Glomerular endothelial cell (primary cell): ENCODE measurements around the gene GABRA5. TPM values are rescaled to one million over a fixed set of nuclear protein-coding genes. Genes with fewer than 3 reads are reported as not detected.

ENCODE experiments used
- DNase-seq: peaks from one replicate; pipeline ENCODE4 v3.0.0-alpha.2; 2011; ENCODE audit warnings: low read depth, low spot score; ENCODE audit errors: extremely low read depth
- total RNA-seq: library from RNA; depleted of rRNA; stranded (reverse); fragments of >200 nt; gene quantifications from 2 replicates; pipeline ENCODE4 v1.2.3, GENCODE V29; 2015

The GABRA5 gene
- total RNA-seq, 1 donor from 2014 or later = not detected

DNA sequence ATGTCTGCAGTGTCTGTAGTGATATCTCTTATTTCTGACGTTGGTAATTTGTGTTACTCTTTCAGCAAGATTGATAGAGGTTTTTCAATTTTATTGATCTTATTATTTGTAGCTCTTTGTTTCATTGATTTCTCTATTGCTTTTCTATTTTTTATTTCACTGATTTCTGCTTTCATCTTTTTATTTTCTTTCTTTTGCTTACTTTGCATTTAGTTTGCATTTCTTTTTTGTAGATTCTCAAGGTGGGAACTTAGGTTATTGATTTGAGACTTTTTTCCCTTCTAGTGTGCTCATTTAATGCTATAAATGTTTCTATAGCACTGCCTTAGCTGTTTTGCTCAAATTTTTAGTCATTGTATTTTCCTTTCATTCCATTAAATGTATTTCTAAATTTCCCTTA, 54.6 kb downstream of the GABRA5 start:
- no peak for DNase-seq

DNA sequence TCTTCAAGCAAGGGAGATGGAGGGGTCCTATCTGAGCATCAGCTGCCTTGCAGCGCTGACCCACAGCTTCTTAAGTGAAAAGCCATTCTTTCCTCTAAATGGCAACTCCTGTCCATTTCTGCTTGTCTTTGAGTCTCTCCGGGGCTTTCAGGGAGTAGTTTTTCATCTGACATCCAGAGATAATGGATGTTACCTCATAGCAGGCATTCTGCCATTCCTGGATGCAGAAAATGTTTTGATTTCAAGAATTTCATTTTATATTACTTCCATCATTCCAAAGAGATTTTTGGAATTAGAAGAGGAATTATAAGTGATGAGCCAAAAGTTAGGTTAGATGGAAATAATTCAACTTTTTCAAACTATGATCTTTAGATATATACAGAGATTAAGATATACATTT, 59.2 kb downstream of the GABRA5 start:
- no peak for DNase-seq

DNA sequence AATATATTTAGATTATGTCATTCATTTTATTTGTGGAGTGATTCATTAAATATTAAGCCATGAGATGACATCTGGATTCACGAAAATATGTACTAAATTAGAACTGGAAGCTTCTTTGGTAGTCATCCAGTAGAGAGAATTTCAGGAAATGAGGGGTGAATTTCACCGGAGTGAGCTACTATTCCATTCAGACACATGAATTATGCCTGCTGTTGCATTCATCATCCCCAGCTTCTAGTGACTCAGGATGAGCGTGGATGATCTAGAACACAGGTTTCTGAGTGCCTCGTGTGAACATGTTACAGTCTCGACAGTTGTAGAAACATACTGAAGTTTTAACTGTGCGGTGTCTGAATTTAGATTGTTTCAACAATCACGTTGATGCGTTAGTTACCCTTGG, 61.2 kb downstream of the GABRA5 start:
- DNase-seq = no peak

DNA sequence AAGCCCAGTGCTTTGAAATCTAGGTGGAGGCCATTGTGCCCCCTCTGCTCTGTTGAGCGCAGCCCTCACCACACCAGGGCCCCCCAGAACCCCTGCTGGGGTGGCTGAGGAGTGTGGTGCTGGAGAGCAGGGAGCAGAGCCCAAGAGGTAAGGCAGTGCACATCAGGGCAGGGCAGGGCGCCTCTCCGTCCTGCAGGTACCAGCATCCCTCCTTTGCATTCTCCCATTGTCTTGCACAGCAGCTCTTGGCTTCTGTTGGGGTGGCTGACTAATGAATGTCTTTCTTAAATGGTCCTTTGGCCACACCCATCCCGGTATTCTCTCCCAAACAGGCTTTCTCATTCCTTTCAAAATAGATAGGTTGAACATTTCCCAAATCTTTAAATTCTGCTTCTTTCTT, 62.7 kb downstream of the GABRA5 start:
- no peak for DNase-seq

DNA sequence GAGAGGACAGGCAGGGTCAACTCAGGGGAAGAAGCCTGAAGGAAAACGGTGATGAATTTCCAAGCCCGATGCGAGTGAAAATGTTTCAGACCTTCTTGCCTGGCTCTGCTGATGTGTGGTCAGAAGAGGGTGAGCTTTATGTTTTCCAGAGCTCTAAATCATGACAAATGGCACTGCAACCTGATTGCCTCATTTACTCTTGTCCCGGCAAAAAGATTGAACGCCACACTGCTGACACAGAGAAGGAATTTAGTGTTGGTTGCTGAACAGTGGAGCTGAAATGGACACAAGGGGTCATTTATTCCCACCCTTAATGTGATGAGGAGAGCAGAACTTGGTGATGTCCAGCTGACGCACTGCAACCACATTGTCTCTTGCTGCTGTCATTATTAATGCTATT, 68.0 kb downstream of the GABRA5 start:
- no peak for DNase-seq

DNA sequence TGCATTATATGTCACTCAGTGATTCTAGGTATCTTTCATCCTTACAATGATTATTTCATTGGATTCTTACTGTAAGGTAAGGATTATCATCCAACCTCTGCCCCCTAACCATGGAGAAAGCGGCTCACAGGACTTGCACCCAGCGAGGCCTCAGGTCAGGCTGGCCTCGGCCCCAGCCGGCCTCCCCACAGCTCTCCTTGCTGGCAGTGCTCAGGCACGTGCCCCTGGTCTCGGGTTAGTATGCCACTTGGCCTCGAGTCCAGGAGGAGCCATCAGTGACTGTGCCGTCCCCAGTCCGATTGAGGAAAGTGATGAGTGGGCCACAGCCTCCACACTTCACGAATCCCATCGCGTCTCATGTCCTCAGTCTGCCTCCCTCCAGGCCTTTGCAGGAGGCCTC, 68.5 kb downstream of the GABRA5 start:
- DNase-seq = no peak

DNA sequence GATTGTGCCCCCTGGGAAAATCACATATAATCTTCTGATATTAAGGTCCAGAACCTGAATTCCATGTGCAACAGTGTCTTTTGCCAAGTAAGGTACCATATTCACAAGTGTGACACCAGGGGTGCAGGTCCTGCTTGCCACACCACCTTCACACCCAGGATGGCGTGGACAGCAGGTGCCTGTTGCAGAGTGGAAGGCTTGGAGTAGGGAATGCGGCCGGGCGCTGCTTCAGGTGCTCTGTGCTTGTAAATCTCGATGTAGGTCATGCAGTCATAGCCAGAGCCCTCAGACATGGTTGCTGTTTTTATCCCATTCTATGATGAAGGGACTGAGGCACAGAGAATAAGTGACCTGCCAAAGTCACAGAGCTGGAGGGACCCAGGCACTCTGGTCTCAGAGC, 69.6 kb downstream of the GABRA5 start:
- no peak for DNase-seq

DNA sequence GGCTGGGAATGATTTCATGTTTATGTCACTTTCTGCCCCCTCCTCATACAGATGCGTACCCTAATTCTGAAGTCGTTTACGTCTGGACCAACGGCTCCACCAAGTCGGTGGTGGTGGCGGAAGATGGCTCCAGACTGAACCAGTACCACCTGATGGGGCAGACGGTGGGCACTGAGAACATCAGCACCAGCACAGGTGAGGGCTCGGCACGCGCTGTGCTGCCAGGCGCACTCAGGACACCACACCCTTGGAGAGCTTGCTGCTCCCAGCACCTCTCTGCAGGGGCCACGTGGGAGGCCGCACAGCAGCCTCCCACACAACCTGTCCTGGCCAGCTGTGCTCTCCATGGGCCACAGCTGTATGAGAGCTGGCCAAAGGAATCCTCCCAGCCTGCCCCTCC, 70.3 kb downstream of the GABRA5 start:
- no peak for DNase-seq

DNA sequence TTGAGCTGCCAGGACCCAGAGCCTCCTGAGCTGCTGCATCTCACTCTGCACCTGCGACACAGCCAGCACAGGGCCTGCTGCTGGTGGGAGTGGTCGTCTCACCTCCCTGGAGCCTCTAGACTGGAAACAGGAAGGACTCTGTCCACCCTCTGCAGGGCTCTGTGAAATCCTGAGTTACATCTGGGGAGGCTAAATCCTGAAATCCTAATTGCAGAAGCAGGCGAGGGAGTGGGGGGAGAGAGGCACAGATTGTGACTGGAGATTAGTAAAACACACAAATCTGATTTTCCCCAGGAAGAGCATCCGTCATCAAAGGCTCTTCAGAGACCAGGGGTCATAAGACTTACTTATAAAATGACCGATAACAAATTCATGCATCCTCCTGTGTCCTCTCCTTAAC, 72.5 kb downstream of the GABRA5 start:
- DNase-seq = no peak

DNA sequence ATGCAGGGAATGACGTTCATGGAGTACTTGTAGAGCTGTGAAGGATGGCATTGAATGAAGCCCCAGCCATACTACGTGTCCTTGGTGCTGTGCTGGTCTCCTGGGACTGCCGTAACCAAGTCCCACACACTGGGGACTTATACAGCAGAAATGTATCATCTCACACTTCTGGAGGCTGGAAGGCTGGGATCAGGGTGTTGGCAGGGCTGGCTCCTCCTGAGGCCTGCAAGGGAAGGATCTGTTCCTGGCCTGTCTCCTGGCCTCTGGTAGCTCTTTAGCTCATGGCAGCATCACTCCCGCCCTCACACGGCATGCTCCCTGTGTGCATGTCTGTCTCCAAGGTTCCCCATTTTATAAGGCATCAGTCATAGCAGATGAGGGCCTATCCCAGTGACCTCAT, 74.6 kb downstream of the GABRA5 start:
- DNase-seq = no peak

DNA sequence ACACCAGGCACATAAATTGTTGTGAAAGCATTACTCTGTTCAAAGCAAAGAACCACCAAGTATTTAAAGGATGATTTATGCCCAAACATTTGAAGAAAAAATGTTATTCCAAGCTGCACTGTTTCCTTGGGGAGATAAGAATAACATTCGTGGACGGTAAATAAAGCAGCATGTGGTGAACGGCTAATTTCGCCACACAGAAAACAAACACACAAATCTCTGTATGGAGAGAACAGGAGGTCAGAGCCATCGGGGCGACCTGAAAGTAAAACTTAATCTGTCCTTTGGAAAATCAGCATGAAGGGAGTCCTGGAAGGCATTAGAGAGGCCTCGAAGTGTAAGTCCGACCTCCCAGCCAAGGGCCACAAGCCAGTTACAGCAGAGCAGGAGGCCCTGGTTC, 77.0 kb downstream of the GABRA5 start:
- DNase-seq = no peak

DNA sequence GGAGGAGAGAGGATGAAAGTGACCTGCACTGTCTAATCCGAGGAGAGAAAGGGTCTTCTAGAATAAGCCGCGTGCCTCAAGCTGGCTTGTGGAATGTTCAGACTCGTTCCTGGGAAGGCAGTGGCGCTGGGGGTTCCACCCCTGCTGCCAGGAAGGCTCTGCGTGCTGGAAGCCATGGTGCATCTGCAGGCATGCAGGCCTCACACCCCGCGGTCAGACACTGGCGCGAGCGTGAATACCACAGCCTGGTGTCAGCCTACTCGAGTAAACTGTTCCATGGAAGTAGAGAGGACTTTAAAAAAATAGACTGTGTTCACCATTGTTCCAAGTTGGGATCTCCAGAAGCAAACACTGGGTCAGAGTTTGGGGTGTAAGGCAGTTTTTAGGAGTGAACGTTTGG, 78.2 kb downstream of the GABRA5 start:
- no peak for DNase-seq

DNA sequence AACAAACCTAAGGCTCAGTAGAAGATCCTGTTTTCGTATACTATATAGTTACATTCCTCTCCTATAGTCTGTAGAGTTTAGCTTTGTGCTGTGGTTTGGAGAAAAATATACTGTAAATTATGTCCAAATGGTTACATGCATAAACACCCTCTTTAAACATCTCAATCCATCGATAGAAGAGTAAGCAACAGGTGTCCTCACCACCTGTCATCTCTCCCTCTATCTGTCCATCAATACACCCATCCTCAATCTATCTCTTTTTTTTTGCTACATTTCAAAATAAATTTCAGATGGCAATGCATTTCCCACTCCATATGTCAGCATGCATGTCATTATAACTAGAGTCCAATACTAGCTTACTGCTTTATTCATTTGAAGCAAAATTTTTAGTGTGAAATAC, 83.1 kb downstream of the GABRA5 start:
- no peak for DNase-seq

DNA sequence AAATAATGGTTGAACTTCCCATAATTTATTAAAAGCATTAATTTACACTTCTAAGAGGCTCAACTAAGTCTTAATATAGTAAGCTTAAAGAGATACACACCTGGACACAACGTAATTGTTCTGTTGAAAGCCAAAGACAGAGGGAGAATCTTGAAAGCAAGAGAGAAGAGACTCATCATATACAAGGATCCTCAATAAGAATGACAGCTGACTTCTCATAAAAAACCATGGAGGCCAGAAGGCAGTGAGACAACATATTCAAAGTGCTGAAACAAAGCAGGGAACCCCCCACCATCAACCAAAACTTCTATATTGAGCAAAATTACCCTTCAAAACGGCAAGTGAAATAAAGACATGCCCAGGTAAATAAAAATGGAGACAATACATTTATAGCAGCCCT, 87.5 kb downstream of the GABRA5 start:
- no peak for DNase-seq

DNA sequence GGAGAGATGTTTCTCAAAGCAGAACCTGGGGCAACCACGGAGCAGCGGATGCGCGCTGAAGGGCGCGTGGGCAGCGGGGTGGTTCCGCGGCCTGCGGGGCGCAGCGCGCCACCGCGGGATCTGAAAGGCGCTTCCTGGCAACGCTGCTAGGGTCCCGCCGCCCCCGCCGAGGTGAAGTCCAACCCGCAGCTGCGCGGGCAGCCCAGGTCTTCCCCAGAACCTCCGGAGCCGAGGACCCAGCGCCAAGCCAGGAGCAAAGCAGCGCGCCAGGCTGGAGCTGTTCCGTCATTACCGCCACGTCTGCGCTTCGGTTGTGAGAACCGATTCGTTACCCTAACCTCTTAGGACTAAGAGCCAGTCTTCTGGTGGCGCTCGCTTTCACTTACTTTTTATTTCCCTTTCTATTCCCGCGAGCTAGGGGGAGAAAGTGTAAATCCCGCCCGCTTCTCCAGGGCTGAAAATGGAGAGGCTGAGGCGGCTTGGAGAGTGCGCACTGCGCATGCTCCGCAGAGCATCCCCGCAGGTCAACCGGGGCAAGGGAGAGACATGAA, 100.9 kb downstream of the GABRA5 start:
- no peak for DNase-seq

DNA sequence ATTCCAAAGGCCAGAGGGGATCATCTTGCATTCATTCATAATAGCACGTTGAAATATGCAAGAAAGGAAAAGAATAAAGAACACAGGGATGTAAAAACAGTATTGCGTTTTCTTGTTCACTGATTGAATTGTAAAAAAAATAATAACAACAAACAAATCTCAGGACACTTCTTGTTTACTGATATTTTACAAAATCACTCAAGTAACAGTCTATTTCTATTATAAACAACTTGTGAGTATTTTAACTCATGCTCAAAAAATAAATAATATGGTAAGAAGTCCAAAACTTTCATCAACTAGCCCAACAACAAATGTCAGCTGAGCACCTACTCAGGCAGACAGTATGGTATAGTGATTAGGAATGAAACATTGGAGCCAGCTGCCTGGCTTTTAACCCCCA, 101.9 kb downstream of the GABRA5 start:
- no peak for DNase-seq

DNA sequence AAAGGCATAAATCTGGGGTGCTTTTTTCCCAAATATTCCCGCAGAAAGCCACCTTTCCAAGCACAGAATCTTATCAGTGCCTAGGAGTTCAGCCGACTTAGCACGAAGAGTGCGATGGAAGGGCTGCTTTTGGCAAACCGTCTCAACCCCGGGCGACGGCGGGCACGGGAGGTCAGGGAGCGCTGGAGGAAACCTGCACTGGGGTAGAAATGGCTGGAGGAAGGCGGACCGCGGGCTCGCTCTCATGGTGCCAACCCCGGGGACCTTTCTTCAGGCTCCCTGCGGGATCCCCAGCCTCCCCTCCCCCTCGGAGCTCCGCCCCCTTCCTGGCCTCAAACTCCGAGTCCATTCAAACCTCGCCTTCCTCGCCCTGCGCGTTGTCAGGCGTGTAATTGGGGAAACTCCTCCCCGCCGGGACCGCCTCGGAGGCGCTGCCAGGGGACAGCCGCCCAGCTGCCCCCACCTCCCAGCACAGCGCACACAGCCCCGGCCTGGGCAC, 103.9 kb downstream of the GABRA5 start, which contains the start of gene GABRG3:
Gene GABRG3 (plus strand): TSS at position 470 of the 499 bp plus-strand sequence.
- DNase-seq = no peak

DNA sequence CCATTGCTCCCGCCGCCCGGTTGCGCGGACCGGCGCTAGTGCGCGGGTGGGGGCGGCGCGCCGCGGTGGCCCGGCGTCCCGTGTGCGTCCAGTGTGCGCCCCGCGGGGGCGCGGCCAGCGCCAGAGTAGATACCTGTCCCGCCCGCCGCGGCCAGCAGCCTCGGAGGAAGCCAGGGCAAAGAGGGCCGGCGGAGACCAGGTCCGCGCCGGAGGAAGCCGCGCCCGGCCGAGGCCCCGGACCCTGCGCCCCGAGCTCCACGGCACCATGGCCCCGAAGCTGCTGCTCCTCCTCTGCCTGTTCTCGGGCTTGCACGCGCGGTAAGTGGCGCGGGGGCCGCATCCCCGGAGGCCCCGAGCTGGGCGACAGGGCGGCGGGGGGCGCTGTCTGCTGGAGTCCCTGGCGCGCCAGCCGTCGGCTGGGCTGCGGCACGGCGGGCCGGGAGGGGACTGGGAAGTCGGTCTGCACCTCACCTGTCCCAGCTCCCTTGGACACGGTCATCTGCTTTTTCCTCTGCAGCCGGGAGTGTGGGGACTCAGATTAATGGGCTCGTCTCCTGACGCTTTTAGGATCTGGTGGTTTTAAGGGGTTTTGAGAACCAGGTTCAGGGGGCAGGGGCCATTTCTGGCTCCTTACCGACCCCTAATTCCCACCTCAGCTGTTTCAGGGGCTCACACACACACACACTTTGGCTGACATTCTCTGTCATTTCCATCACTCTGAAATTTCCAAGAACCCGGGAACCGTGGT, 104.6 kb downstream of the GABRA5 start:
- no peak for DNase-seq

DNA sequence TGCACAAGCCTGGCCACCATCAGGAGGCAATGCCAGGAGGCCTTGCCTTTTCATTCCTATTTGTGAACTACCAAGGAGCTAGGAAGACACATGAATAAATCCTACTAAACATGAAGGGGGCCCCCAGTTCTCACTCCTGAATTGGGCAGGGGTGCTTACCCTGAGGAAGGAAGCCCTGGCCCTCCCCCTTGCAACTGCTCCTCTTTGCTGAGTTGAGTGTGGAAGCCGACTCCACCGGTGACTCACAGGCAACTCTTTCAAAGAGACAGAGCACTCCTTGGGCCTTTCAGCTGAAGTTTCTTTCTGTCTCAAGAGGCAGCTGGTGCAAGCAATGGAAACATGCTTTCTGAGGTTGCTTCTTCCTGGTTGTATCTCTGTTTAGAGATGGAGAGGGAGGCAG, 105.8 kb downstream of the GABRA5 start:
- DNase-seq = no peak

DNA sequence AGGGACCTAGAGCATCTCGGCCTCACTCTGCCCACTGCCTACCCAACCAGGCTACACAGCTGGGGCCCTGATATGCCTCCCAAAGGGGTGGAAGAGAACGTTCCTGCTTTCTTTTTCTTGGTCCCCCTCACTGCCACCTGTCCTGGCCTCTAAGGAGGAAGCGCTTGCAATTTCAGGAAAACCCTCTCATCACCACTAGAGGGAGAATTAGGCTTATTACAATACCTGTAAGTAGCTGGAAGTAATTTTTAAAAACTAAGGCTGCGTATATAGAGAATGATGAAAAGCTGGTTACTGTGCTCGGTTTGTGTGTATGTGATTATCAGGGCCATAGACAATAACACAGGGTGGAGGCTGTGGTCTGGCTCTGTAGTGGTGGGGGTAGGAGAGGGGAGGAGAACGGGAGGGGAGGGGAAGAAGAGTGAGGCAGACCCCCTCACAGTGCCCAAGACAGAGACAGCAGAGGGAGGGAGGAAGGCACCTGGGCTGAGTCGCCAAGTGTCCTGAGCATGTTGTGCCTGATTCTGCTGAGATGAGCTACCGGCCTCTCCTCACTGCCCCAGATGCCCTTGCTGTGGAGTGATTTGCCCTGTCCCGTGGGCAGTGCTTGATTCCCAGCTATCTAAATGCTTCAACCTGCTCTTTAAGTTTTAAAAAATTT, 107.4 kb downstream of the GABRA5 start:
- DNase-seq = no peak

DNA sequence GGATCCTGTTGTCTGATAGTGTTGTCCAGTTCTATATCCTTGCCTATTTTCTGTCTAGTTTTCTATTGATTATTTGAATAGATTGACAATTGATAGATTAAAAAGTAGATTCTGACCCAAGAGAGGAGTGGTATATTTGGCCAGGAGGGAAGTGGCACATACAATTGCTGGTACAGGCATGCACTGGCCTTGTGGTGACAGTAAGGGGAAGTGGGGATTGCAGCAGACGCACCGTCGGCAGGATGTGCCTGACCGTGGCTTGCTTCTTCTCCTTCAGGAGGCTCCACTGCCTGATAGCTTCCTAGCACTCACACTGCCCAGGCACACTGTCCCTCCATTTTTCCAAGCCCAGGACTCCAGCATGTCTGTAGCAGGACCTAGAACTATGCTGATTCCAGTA, 114.6 kb downstream of the GABRA5 start:
- no peak for DNase-seq

DNA sequence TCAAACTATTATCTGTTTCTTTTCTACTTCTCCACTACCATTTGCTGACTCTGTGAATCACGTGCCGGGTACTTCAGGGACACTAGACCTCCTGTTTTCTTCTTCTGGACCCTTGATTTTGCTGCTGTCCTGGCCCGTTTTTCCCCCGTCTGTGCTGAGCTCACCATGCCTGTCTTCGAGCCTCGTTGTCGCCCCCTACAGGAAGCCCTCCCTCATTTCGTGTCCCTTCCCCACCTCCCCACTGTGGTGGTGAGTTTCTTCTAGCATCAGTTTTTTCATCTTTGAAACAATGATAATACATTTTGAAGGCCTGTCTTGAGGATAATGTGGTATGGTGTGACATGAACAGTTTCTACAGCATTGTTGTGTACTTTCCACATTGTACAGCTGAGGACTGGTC, 117.0 kb downstream of the GABRA5 start:
- DNase-seq = no peak
